A549 (cell line): Measurements from ENCODE around the gene ILK. TPM values are rescaled to one million over a fixed set of nuclear protein-coding genes. Genes with fewer than 3 reads are reported as not detected.

Experiments
- ATAC-seq, 2 experiments: fragments of 200-7000 bp in 1 of 2; fragments of >200 bp in 1 of 2; cut with Nextera tagmentation in 1 of 2; cut with Tn5 transposase in 1 of 2; 3 replicates each; pipeline versions ENCODE4 v1.8.0 to v1.9.1; 2018 to 2020; ENCODE audit warnings: mild to moderate bottlenecking in 1 of 2, moderate library complexity in 1 of 2
- CTCF ChIA-PET: fragments of 300-600 bp; sonication (Branson Sonifier 250); formaldehyde crosslinking; extraction: SDS; loops from one replicate; lab custom pipeline; 2021; ENCODE audit warnings: antibody characterized with exemption, inconsistent platforms; lab: Yijun Ruan, JAX
- POLR2A ChIA-PET: fragments of 350-600 bp; formaldehyde crosslinking; extraction: SDS; loops from one replicate; lab custom pipeline; 2021; ENCODE audit warnings: antibody characterized with exemption, inconsistent platforms; lab: Yijun Ruan, JAX
- DNase-seq, 2 experiments: peaks; one replicate each; pipeline versions ENCODE4 v3.0.0 to v3.0.0-alpha.2; 2011 to 2016; ENCODE audit warnings: low read depth in 1 of 2, low spot score in 1 of 2
- FAIRE-seq: peaks from 2 replicates; lab custom pipeline; 2011; peaks lifted over from hg19 to GRCh38; lab: Jason Lieb, UNC
- H3K27ac ChIP-seq, 2 experiments: fragments of >200 bp; sonication (Bioruptor Twin); formaldehyde crosslinking; 3 replicates each; pipeline ENCODE4 v1.5.1; 2016 to 2017
- H3K4me1 ChIP-seq: fragments of >200 bp; sonication (Bioruptor Twin); formaldehyde crosslinking; 3 replicates; pipeline ENCODE4 v1.6.1; 2016
- H3K4me2 ChIP-seq: fragments of >200 bp; sonication (Bioruptor Twin); formaldehyde crosslinking; 3 replicates; pipeline ENCODE4 v1.6.1; 2016
- H3K4me3 ChIP-seq: fragments of >200 bp; sonication (Bioruptor Twin); formaldehyde crosslinking; 3 replicates; pipeline ENCODE4 v1.5.1; 2016
- H3K9me3 ChIP-seq: fragments of >200 bp; sonication (Bioruptor Twin); formaldehyde crosslinking; 3 replicates; pipeline ENCODE4 v1.6.1; 2016
- ATOH8 ChIP-seq: fragments of 250-450 bp; sonication (Bioruptor Pico); IDR thresholded peaks from 2 replicates; pipeline ENCODE4 v1.5.0; 2020; ENCODE audit warnings: low read depth, mild to moderate bottlenecking, moderate library complexity
- CEBPB ChIP-seq, 2 experiments: fragments of >200 bp in 1 of 2; sonication (Bioruptor Twin) in 1 of 2; formaldehyde crosslinking in 1 of 2; IDR thresholded peaks; 2 replicates each; pipeline ENCODE4 v1.6.1; 2012 to 2016
- EHMT2 ChIP-seq: fragments of 200-600 bp; sonication (generic); IDR thresholded peaks from 2 replicates; pipeline ENCODE4 v1.6.1; 2016; ENCODE audit warnings: antibody characterized with exemption, low read depth, mild to moderate bottlenecking, moderate library complexity
- EP300 ChIP-seq, 2 experiments: fragments of >200 bp; sonication (Bioruptor Twin); formaldehyde crosslinking; IDR thresholded peaks; 2 replicates in 1 of 2; 3 replicates in 1 of 2; pipeline ENCODE4 v1.6.1; 2016 to 2017
- ESRRA ChIP-seq: fragments of 150-350 bp; IDR thresholded peaks from 2 replicates; pipeline ENCODE4 v1.6.1; 2014; ENCODE audit warnings: mild to moderate bottlenecking, low read length, borderline replicate concordance
- FOSB ChIP-seq: fragments of 250-450 bp; sonication (Bioruptor Pico); IDR thresholded peaks from 2 replicates; pipeline ENCODE4 v1.5.0; 2020; ENCODE audit warnings: mild to moderate bottlenecking, moderate library complexity
- FOXS1 ChIP-seq: fragments of 250-450 bp; sonication (Bioruptor Pico); IDR thresholded peaks from 2 replicates; pipeline ENCODE4 v1.5.0; 2020; ENCODE audit warnings: mild to moderate bottlenecking, moderate library complexity
- GATA3 ChIP-seq: IDR thresholded peaks from 2 replicates; pipeline ENCODE4 v1.6.1; 2012; ENCODE audit warnings: borderline replicate concordance
- HMGXB4 ChIP-seq: fragments of 250-450 bp; sonication (Bioruptor Pico); IDR thresholded peaks from 2 replicates; pipeline ENCODE4 v1.5.0; 2021; ENCODE audit warnings: mild to moderate bottlenecking, moderate library complexity, borderline replicate concordance
- HOXB13 ChIP-seq: fragments of 250-450 bp; sonication (Bioruptor Pico); IDR thresholded peaks from 2 replicates; pipeline ENCODE4 v1.5.0; 2020; ENCODE audit warnings: low read depth, mild to moderate bottlenecking, moderate library complexity
- NR3C1 ChIP-seq: fragments of >200 bp; sonication (Bioruptor Twin); formaldehyde crosslinking; IDR thresholded peaks from 3 replicates; pipeline ENCODE4 v1.6.1; 2017
- RARB ChIP-seq: fragments of 250-450 bp; sonication (Bioruptor Pico); IDR thresholded peaks from 2 replicates; pipeline ENCODE4 v1.8.0; 2021; ENCODE audit warnings: mild to moderate bottlenecking, moderate library complexity
- TFCP2L1 ChIP-seq: fragments of 250-450 bp; sonication (Bioruptor Pico); IDR thresholded peaks from 2 replicates; pipeline ENCODE4 v1.5.0; 2021; ENCODE audit warnings: mild to moderate bottlenecking
- USF2 ChIP-seq: fragments of 450-650 bp; IDR thresholded peaks from 2 replicates; pipeline ENCODE4 v1.6.1; 2014; ENCODE audit warnings: antibody characterized with exemption
- ZSCAN20 ChIP-seq: fragments of 250-450 bp; sonication (Bioruptor Pico); IDR thresholded peaks from 2 replicates; pipeline ENCODE4 v1.8.0; 2022; ENCODE audit warnings: mild to moderate bottlenecking, moderate library complexity
- WGBS: methylation state at CpG from one replicate; pipeline ENCODE4 v1.1.6; 2017; ENCODE audit errors: missing lambda C conversion rate; 5-methylcytosine and 5-hydroxymethylcytosine counted together
- polyA plus RNA-seq, 4 experiments: library from polyadenylated mRNA; depleted of rRNA in 3 of 4; stranded (reverse); fragments of >200 nt; fragmentation: RNase III in 1 of 4; extraction: RNeasy Plus Mini Kit Qiagen cat#74134 plus additional on column Dnase treatment in 1 of 4; gene quantifications; 2 replicates in 3 of 4; 3 replicates in 1 of 4; pipeline ENCODE4 v1.2.3, GENCODE V29; 2011 to 2017
- TF ChIP-seq, protein P1 (sequence below): fragments of >200 bp; sonication (Bioruptor Twin); formaldehyde crosslinking; IDR thresholded peaks from 2 replicates; pipeline ENCODE4 v1.6.1; 2016
- TF ChIP-seq, protein P2 (sequence below): IDR thresholded peaks from 2 replicates; pipeline ENCODE4 v1.6.1; 2012; ENCODE audit warnings: low read depth, borderline replicate concordance
- TF ChIP-seq, protein P3 (sequence below): fragments of >200 bp; sonication (Bioruptor Twin); formaldehyde crosslinking; IDR thresholded peaks from 3 replicates; pipeline ENCODE4 v1.6.1; 2016
- TF ChIP-seq, protein P4 (sequence below): fragments of >200 bp; sonication (Bioruptor Twin); formaldehyde crosslinking; IDR thresholded peaks from 3 replicates; pipeline ENCODE4 v1.5.1; 2016

Gene ILK
- polyA plus RNA-seq, 2 of the 4 experiments (the other 2 are of a cell fraction), result 108 to 109 TPM

DNA sequence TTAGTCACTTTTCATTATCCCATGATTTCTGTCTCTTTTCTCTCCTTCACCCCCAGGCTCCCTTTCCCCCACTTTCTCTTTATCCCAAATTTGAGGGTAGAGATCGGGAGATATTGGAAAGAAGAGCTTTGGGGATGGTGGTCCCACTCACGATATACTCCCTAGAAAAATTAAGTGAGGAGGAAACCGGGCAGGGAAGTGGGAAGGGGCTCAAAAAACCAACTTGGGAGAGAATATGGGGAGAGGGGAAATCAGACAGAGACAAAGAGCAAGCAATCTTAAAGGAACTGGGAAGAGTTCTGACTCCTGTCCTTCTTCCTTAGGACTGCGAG is 53.0 kb downstream of the ILK start:
- TF ChIP-seq, protein P1, sequence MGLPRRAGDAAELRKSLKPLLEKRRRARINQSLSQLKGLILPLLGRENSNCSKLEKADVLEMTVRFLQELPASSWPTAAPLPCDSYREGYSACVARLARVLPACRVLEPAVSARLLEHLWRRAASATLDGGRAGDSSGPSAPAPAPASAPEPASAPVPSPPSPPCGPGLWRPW, result no peak
- TF ChIP-seq, protein P2, sequence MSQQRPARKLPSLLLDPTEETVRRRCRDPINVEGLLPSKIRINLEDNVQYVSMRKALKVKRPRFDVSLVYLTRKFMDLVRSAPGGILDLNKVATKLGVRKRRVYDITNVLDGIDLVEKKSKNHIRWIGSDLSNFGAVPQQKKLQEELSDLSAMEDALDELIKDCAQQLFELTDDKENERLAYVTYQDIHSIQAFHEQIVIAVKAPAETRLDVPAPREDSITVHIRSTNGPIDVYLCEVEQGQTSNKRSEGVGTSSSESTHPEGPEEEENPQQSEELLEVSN, result no peak
- H3K4me1 ChIP-seq, result no peaks in the 10 kb centered on the region
- ChIA-PET CTCF (interaction anchor here (1.7 to 1.8 kb wide), 2 partner anchors 27 to 126 kb away, joined by 4 to 5 read pairs; partner anchors contain the start of gene MRPL17), POLR2A (no interaction called here)
- ATAC-seq, result no peak
- H3K4me3 ChIP-seq, result no peak overlapping the region
- DNase-seq, result no peak
- H3K9me3 ChIP-seq, result no peaks in the 10 kb centered on the region
- no peak for FAIRE-seq
- H3K4me2 ChIP-seq, result no peak overlapping the region
- no peak overlapping the region for H3K27ac ChIP-seq
- 49% methylated on average over 4 of the region's 4 CpGs for WGBS

DNA sequence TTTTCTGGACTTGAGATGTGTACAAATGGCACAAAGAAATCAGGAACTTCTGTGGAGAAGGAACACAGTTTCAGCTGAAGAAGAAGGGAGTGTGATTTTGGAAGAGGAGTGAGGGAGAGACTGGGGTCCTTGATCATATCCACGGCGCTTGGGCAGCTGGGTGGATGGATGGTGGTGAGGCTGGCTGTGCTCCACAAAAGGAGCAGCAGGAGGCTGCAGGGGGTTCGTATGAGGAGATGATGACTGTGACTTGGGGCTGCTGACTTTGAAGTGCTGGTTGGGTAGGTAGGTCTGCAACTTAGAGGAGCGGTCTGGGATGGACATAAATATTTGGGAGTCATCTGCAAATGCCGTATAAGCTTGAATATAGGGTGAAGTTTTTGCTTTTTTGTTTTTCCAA is 53.4 kb downstream of the ILK start:
- CTCF ChIA-PET, result interaction anchor here (1.7 to 1.8 kb wide), 2 partner anchors 27 to 126 kb away, joined by 4 to 5 read pairs; partner anchors contain the start of gene MRPL17

DNA sequence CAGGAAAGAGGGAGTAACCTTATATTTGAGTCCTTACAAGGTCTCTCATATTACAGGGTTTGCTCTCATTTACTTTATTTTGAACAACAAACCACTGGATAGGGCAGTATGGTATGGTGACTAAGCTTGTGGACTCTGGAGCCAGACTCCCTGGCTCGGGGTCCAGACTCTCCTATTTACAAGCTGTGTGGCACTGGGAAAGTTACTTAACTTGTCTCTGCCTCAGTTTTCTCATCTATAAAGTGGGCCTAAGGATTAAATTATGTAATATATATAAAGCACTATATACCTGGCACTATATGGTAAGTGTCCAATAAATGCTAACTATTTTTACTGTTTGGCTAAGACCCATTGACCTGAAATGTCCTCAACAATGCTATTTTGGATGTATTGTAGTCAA is 53.8 kb downstream of the ILK start:
- H3K9me3 ChIP-seq, result no peaks in the 10 kb centered on the region
- ChIA-PET CTCF (interaction anchor here (1.7 to 1.8 kb wide), 2 partner anchors 26 to 126 kb away, joined by 4 to 5 read pairs; partner anchors contain the start of gene MRPL17), POLR2A (no interaction called here)
- 11% methylated on average over 1 of the region's 1 CpG for WGBS
- no peak overlapping the region for H3K4me3 ChIP-seq
- no peak overlapping the region for H3K4me2 ChIP-seq
- DNase-seq, result no peak
- ATAC-seq, result no peak
- H3K4me1 ChIP-seq, result no peaks in the 10 kb centered on the region
- no peak for FAIRE-seq
- H3K27ac ChIP-seq, result no peak overlapping the region
- no peak for TF ChIP-seq ESRRA
- TF ChIP-seq FOXS1 (CRISPR knock-in tag), result no peak
- TF ChIP-seq, protein P3, sequence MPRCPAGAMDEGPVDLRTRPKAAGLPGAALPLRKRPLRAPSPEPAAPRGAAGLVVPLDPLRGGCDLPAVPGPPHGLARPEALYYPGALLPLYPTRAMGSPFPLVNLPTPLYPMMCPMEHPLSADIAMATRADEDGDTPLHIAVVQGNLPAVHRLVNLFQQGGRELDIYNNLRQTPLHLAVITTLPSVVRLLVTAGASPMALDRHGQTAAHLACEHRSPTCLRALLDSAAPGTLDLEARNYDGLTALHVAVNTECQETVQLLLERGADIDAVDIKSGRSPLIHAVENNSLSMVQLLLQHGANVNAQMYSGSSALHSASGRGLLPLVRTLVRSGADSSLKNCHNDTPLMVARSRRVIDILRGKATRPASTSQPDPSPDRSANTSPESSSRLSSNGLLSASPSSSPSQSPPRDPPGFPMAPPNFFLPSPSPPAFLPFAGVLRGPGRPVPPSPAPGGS, result no peak
- no peak for TF ChIP-seq RARB (CRISPR knock-in tag)
- no peak for TF ChIP-seq USF2
- TF ChIP-seq CEBPB (IDR thresholded peaks at IDR 0.05), result no peak
- TF ChIP-seq, protein P4, sequence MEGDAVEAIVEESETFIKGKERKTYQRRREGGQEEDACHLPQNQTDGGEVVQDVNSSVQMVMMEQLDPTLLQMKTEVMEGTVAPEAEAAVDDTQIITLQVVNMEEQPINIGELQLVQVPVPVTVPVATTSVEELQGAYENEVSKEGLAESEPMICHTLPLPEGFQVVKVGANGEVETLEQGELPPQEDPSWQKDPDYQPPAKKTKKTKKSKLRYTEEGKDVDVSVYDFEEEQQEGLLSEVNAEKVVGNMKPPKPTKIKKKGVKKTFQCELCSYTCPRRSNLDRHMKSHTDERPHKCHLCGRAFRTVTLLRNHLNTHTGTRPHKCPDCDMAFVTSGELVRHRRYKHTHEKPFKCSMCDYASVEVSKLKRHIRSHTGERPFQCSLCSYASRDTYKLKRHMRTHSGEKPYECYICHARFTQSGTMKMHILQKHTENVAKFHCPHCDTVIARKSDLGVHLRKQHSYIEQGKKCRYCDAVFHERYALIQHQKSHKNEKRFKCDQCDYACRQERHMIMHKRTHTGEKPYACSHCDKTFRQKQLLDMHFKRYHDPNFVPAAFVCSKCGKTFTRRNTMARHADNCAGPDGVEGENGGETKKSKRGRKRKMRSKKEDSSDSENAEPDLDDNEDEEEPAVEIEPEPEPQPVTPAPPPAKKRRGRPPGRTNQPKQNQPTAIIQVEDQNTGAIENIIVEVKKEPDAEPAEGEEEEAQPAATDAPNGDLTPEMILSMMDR, result no peak

More for the DNA sequence above, 53.4 kb downstream of the ILK start:
- FAIRE-seq, result no peak
- no peaks in the 10 kb centered on the region for H3K4me1 ChIP-seq
- TF ChIP-seq, protein P2, result no peak
- TF ChIP-seq ZSCAN20, result no peak
- TF ChIP-seq FOSB, result no peak
- TF ChIP-seq TFCP2L1 (CRISPR knock-in tag), result no peak
- TF ChIP-seq ATOH8 (CRISPR knock-in tag), result no peak
- TF ChIP-seq HMGXB4 (CRISPR knock-in tag), result no peak
- TF ChIP-seq HOXB13 (CRISPR knock-in tag), result no peak
- TF ChIP-seq, protein P1, result no peak
- no peak for TF ChIP-seq USF2
- no peak for TF ChIP-seq GATA3
- no peak for TF ChIP-seq EHMT2
- TF ChIP-seq EP300 (IDR thresholded peaks at IDR 0.05), result no peak
- no peak for TF ChIP-seq NR3C1
- H3K4me2 ChIP-seq, result no peak overlapping the region
- ATAC-seq, result no peak
- 78% methylated on average over 5 of the region's 5 CpGs for WGBS
- H3K9me3 ChIP-seq, result no peaks in the 10 kb centered on the region
- POLR2A ChIA-PET, result no interaction called here
- DNase-seq, result no peak
- no peak overlapping the region for H3K4me3 ChIP-seq
- H3K27ac ChIP-seq, result no peak overlapping the region
